HG03135 (cell line): ENCODE measurements around the gene ILKAP.

Experiments
- ATAC-seq: cut with Tn5 transposase; IDR thresholded peaks from one replicate; pipeline ENCODE4 v1.9.1; 2021; ENCODE audit warnings: mild to moderate bottlenecking, moderate library complexity; ENCODE audit not compliant: unreplicated experiment

The ILKAP gene

GRCh38 chr2:238138331-238139195 lies 64.9 kb downstream of the ILKAP start, which contains the start of gene KLHL30:
Gene KLHL30 (plus strand): TSS chr2:238138668. CDS start chr2:238140755, 2,087 bp downstream.
- ATAC-seq = no peak

- ATAC-seq = no peak
These were observed 65.6 kb downstream of the ILKAP start for GRCh38 chr2:238137885-238138284.

- no peak for ATAC-seq
These were observed 66.5 kb downstream of the ILKAP start for GRCh38 chr2:238136820-238137537.

GRCh38 chr2:238135601-238136150 lies 67.8 kb downstream of the ILKAP start:
- no peak for ATAC-seq

GRCh38 chr2:238134393-238134785 lies 69.1 kb downstream of the ILKAP start:
- ATAC-seq = no peak

GRCh38 chr2:238133499-238134392 lies 69.7 kb downstream of the ILKAP start:
- no peak for ATAC-seq

GRCh38 chr2:238132463-238133450 lies 70.7 kb downstream of the ILKAP start:
- ATAC-seq = no peak

GRCh38 chr2:238131761-238132462 lies 71.6 kb downstream of the ILKAP start:
- ATAC-seq = no peak

- ATAC-seq = no peak
These were observed 72.5 kb downstream of the ILKAP start for GRCh38 chr2:238130696-238131628.

GRCh38 chr2:238130111-238130695 lies 73.3 kb downstream of the ILKAP start:
- ATAC-seq = no peak

- no peak for ATAC-seq
These were observed 74.1 kb downstream of the ILKAP start for GRCh38 chr2:238129166-238130010.

- no peak for ATAC-seq
These were observed 74.9 kb downstream of the ILKAP start for GRCh38 chr2:238128534-238129001.

GRCh38 chr2:238128061-238128440 lies 75.4 kb downstream of the ILKAP start:
- ATAC-seq = no peak

- peak; percentile 56 for ATAC-seq
These were observed 76.1 kb downstream of the ILKAP start for GRCh38 chr2:238127165-238128060.

GRCh38 chr2:238126775-238127164 lies 76.7 kb downstream of the ILKAP start:
- ATAC-seq = no peak
